CD4-positive, alpha-beta T cell treated with Interleukin-10 for 1 hour (primary cell): Measurements from ENCODE around the gene RAP1GAP2.
"Not testable (repeated sequence)": the region's sequence is repeated elsewhere in the genome, so short reads cannot be mapped to it uniquely, and the experiment has no call there.

Source experiments
- DNase-seq: peaks from one replicate; pipeline ENCODE4 v3.0.0-alpha.2; 2020

Gene RAP1GAP2

DNA sequence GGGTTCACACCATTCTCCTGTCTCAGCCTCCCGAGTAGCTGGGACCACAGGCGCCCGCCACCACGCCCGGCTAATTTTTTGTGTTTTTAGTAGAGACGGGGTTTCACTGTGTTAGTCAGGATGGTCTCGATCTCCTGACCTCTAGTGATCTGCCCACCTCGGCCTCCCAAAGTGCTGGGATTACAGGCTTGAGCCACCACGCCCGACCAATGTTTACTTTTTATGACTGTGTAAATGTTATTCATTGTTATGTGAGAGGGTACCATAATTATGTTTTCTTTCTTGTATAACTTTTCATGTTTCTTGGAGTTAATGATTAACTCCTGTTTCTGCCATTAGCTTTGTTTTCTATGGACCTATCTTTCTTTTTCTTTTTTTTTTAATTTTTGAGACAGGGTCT, 94.5 kb downstream of the RAP1GAP2 start:
- DNase-seq = not testable (repeated sequence)

DNA sequence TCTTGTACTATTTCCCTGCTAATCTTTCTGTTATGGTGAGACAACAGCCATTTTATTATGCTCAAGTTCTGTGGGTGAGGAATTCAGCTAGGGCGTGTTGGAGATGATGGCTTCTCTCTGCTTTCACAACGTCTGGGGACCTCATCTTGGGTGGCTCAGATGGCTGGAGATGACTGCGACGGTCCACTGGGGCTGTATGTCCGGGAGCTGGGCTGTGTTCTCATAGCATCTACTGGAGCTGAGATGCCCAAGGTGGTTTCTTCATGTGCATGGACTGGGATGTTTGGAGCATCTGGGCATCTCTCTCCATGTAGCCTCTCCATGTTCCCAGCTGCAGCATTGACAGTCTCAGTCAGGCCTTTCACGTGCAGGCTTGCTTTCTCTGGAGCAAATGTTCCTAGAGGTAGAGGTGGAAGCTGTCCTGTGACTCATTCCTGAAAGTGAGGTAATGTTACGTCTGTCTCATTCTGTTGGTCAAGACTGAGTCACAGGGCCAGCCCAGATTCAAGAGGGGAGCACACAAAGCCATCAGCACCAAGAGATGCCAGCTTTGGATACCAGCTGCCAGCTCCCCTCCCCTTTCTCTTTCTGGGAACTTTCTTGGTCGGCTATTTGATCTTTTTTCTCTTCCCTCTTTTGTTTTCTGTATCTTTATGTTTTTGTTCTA, 96.2 kb downstream of the RAP1GAP2 start:
- DNase-seq = no peak

GRCh38 chr17:2893422-2893914, 97.2 kb downstream of the RAP1GAP2 start:
- no peak for DNase-seq

GRCh38 chr17:2894782-2895181, 98.5 kb downstream of the RAP1GAP2 start:
- no peak for DNase-seq

- no peak for DNase-seq
Measured at GRCh38 chr17:2897605-2898004, 101.4 kb downstream of the RAP1GAP2 start.

DNA sequence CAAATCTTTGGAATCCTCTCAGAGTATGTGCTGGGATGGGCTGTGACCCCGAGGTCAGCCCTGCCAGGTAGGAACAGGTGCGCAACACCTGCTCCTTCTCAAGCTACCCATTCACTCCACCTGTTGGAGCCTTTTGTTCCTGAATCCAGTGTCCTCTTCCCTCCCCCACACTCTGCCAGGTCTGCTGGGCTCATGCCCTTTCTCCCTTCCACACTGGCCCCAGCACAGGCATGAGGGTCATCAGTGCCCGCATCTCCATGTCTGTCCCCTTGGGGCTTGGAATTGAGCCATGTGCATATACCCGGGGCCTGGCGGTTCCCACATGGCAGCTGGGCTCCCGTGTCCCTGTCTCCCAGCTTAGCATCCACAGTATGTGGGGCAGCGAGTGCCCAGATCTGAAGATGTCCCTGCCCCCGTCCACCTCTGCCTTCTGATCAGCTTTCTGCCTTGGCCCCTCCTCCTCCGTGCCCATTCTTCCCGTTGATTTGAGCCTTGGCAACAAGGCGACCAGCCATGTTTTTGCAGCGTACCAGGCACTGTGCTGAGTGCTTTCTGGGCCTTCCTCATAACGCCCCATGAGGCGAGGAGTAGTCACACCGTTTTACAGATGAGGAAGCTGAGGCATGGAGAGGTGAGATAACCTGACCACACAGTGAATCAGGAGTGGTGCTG, 102.2 kb downstream of the RAP1GAP2 start:
- DNase-seq = no peak

DNA sequence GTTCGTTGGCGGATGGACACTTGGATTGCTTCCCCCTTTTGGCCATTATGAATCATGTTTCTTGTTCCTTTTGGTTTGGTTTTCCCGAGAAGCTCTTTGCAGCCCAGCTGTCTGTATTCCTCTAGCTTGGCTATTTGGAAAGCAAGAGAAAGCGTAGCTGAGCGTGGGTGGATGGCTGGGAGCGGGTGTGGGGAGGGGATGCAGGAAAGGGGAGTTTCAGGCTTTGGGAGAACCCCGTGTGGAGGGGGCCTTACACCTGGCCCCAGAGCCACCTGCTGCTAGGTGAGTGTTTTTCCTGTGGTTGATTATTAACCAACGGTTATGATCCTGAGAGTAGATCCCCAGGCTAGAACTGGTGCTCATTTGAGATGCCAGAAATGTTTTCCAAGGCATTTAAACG, 103.7 kb downstream of the RAP1GAP2 start:
- DNase-seq = no peak

GRCh38 chr17:2900842-2901241, 104.6 kb downstream of the RAP1GAP2 start:
- no peak for DNase-seq

GRCh38 chr17:2901582-2901981, 105.3 kb downstream of the RAP1GAP2 start:
- DNase-seq = no peak

DNA sequence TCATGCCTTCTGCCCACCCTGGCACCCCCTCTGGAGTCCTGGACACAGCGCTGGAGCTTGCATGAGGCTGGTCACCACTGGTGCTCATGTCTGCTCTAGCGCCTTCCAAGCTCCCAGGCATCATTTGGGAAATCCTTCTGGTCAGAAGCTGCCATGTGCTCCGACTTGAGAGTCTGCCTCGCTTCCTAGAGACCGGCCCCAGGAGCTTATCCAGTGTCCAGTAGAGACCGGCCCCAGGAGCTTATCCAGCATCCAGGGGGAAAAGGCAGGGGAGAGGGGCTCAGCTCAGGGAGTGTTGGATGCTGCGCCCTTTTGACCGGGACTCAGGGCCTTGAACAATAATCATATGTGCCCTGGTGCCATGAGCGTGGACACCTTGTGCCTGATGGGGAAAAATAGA, 106.3 kb downstream of the RAP1GAP2 start:
- DNase-seq = no peak

GRCh38 chr17:2903193-2903974, 107.1 kb downstream of the RAP1GAP2 start:
- DNase-seq = no peak

GRCh38 chr17:2904135-2904534, 107.9 kb downstream of the RAP1GAP2 start:
- DNase-seq = no peak

GRCh38 chr17:2905269-2905668, 109.0 kb downstream of the RAP1GAP2 start:
- no peak for DNase-seq

GRCh38 chr17:2905696-2906501, 109.7 kb downstream of the RAP1GAP2 start:
- DNase-seq = no peak

DNA sequence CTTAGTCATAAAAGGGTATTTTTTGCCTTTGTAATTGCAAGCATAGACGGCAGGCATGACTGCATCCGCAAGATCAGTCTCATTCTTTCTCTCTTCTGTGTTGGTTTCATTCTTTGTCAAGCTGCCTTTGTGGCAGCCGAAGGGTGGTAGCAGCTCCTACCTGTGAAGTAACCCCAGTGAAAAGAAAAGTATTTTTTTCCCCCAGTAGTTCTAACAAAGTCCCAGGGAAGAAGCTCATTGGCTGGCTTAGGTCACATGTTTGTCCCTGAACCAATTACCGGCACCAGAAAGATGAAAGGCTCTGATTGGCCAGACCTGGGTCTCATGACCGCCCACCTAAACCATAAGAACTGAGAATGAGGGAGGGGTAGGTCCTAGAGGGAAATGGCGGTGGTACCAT, 110.7 kb downstream of the RAP1GAP2 start:
- no peak for DNase-seq

DNA sequence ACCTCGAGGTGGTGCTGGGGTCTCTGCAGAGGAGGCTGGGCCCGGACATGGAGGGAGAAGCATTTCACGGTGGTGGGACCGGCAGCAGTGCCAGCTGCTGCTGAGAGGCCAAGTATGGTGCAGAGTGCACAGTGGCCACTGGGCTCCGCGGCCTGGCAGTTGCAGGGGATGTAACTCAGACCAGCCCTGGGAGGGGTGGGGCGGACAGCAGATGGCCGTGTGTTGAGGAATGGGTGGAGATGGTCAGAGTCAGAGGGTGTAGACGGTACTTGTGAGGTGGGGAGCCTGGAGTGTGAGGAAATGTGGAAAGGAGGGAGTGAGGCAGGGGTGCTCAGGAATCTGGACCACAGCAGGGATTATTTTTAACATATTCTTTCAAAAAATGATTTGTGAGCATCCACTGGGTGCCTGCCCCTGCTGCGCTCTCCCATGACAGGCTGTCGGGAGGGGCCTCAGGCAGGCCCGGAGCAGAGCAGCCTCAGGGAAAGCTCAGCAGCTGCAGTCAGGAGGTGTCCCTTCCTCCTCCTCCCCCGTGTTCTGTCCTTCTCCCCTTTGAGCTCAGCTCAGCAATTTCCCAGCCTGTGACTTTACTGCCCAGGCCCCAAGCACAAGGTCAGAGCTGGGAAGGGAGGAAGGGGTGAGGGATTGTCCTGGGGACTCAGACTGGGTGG, 113.1 kb downstream of the RAP1GAP2 start:
- no peak for DNase-seq

DNA sequence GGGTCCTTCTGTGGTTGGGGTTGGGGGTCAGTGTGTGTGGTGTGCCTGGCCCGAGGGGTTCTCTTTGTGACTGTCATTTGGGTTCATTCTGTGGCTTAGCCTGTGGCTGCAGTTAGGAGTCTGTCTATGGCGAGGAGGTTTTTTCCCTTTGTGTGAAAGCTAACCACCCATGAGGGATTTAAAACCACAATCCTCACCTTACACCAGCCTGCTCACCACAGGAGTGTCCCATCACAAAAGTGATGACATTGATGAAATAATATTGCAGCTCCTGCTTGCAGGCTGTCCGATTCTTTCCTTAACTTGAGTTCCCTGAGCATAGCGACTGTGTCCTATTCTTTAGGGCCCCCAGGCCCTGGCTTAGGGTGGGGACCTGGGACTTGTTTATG, 113.6 kb downstream of the RAP1GAP2 start:
- no peak for DNase-seq

GRCh38 chr17:2911035-2911754, 115.0 kb downstream of the RAP1GAP2 start:
- DNase-seq = no peak

GRCh38 chr17:2911755-2912111, 115.5 kb downstream of the RAP1GAP2 start:
- no peak for DNase-seq

- no peak for DNase-seq
Measured at GRCh38 chr17:2912754-2913153, 116.5 kb downstream of the RAP1GAP2 start.

- no peak for DNase-seq
Measured at GRCh38 chr17:2916461-2916860, 120.2 kb downstream of the RAP1GAP2 start.

GRCh38 chr17:2921443-2921842, 125.2 kb downstream of the RAP1GAP2 start:
- DNase-seq = no peak
